Fibroblast of lung (primary cell): ENCODE data around the gene ACSF2. TPM values are rescaled to one million over a fixed set of nuclear protein-coding genes. Genes with fewer than 3 reads are reported as not detected.

ENCODE experiments used
- DNase-seq, 2 donors: peaks; one replicate each; pipeline versions ENCODE4 v3.0.0 to v3.0.0-alpha.2; 2010; ENCODE audit warnings: low read depth in 2 of 2
- H2AFZ ChIP-seq: 2 replicates; pipeline ENCODE4 v1.5.1; 2012; ENCODE audit warnings: low read length, control low read depth, inconsistent platforms
- H3K27ac ChIP-seq: 2 replicates; pipeline ENCODE4 v1.5.1; 2011; ENCODE audit warnings: low read length, control low read depth; ENCODE audit not compliant: insufficient read depth
- H3K27me3 ChIP-seq: 2 replicates; pipeline ENCODE4 v1.5.1; 2011; ENCODE audit warnings: mild to moderate bottlenecking, low read length; ENCODE audit not compliant: control insufficient read depth, insufficient read depth
- H3K36me3 ChIP-seq: 2 replicates; pipeline ENCODE4 v1.5.1; 2011; ENCODE audit warnings: low read length; ENCODE audit not compliant: control insufficient read depth, insufficient read depth
- H3K4me1 ChIP-seq: 2 replicates; pipeline ENCODE4 v1.5.1; 2011; ENCODE audit warnings: low read length; ENCODE audit not compliant: control insufficient read depth, insufficient read depth; ENCODE audit errors: extremely low read depth
- H3K4me2 ChIP-seq: 2 replicates; pipeline ENCODE4 v1.5.1; 2011; ENCODE audit warnings: low read length, control low read depth; ENCODE audit not compliant: insufficient read depth; ENCODE audit errors: extremely low read depth
- H3K4me3 ChIP-seq, 4 experiments: fragments of 200-600 bp in 1 of 4; sonication (generic) in 1 of 4; replicated peaks in 1 of 4; 2 replicates each; pipeline ENCODE4 v1.5.1; 2011 to 2016; ENCODE audit warnings: low read length in 4 of 4, low read depth in 3 of 4, mild to moderate bottlenecking in 3 of 4, control low read depth in 2 of 4, inconsistent platforms in 1 of 4, mixed read lengths in 1 of 4; ENCODE audit not compliant: insufficient read depth in 1 of 4; ENCODE audit errors: control extremely low read depth in 1 of 4
- H3K79me2 ChIP-seq: 2 replicates; pipeline ENCODE4 v1.5.1; 2012; ENCODE audit warnings: mild to moderate bottlenecking, low read length, inconsistent platforms; ENCODE audit not compliant: control insufficient read depth, insufficient read depth
- H3K9ac ChIP-seq: 2 replicates; pipeline ENCODE4 v1.5.1; 2011; ENCODE audit warnings: mild to moderate bottlenecking, low read length, control low read depth; ENCODE audit not compliant: insufficient read depth
- H3K9me3 ChIP-seq: 2 replicates; pipeline ENCODE4 v1.5.1; 2012; ENCODE audit warnings: low read depth, low read length; ENCODE audit not compliant: control insufficient read depth, insufficient read depth
- H4K20me1 ChIP-seq: 2 replicates; pipeline ENCODE4 v1.5.1; 2011; ENCODE audit warnings: low read length; ENCODE audit not compliant: control insufficient read depth, insufficient read depth; ENCODE audit errors: extremely low read depth
- CTCF ChIP-seq, 2 donors: IDR thresholded peaks in 1 of 2; conservative IDR thresholded peaks in 1 of 2; 1 replicate in 1 of 2; 2 replicates in 1 of 2; pipeline ENCODE4 v1.5.1; 2011 to 2012; ENCODE audit warnings: low read length in 2 of 2, control low read depth in 1 of 2, inconsistent platforms in 1 of 2, low read depth in 1 of 2, mild to moderate bottlenecking in 1 of 2
- EZH2 ChIP-seq: IDR thresholded peaks from 2 replicates; pipeline ENCODE4 v1.5.1; 2012; ENCODE audit warnings: low read length, control low read depth, mild to moderate bottlenecking; ENCODE audit errors: missing control alignments
- polyA plus RNA-seq, 2 donors: library from polyadenylated mRNA; depleted of rRNA in 1 of 2; stranded (reverse) in 1 of 2; unstranded in 1 of 2; fragments of >200 nt; gene quantifications; 2 replicates each; pipeline ENCODE4 v1.2.1, GENCODE V29; 2011 to 2012; ENCODE audit warnings: missing spikeins in 1 of 2
- total RNA-seq: library from RNA; depleted of rRNA; stranded (reverse); fragments of >200 nt; gene quantifications from 2 replicates; pipeline ENCODE4 v1.2.1, GENCODE V29; 2014

The ACSF2 gene
- total and polyA plus RNA-seq, 2 donors (not counting 1 experiment from before 2014, with no cell fraction given) = 16.5 to 23.6 TPM

GRCh38 chr17:50406578-50406977 is 19.4 kb upstream of the ACSF2 start:
- H3K36me3 ChIP-seq = no peaks in the 10 kb centered on the region
- TF ChIP-seq EZH2 = no peak
- no peak for TF ChIP-seq CTCF (conservative IDR thresholded peaks at IDR 0.05 in 1 of 2, IDR thresholded peaks at IDR 0.05 in 1 of 2; ENCODE audit: low read depth in 1 of 2, low read length in 2 of 2)
- no peak overlapping the region for H3K27ac ChIP-seq
- H3K79me2 ChIP-seq = no peaks in the 10 kb centered on the region
- H4K20me1 ChIP-seq = no peaks in the 10 kb centered on the region
- no peak for DNase-seq
- no peak overlapping the region for H3K4me3 ChIP-seq
- H3K4me2 ChIP-seq = no peak overlapping the region
- H2AFZ ChIP-seq = no peak overlapping the region
- no peak overlapping the region for H3K9ac ChIP-seq
- peaks cover 3% of the 10 kb centered on the region for H3K27me3 ChIP-seq
- no peaks in the 10 kb centered on the region for H3K9me3 ChIP-seq
- no peaks in the 10 kb centered on the region for H3K4me1 ChIP-seq

GRCh38 chr17:50407921-50408320 is 18.1 kb upstream of the ACSF2 start:
- no peaks in the 10 kb centered on the region for H3K9me3 ChIP-seq

GRCh38 chr17:50412188-50412732 is 13.8 kb upstream of the ACSF2 start:
- no peak for DNase-seq
- Histone ChIP-seq H3K27me3 (no peaks in the 10 kb centered on the region), H3K36me3 (no peaks in the 10 kb centered on the region), H3K27ac (no peak overlapping the region), H4K20me1 (no peaks in the 10 kb centered on the region), H2AFZ (no peak overlapping the region), H3K4me2 (no peak overlapping the region), H3K4me1 (no peaks in the 10 kb centered on the region), H3K9me3 (no peaks in the 10 kb centered on the region), H3K79me2 (no peaks in the 10 kb centered on the region), H3K9ac (no peak overlapping the region), H3K4me3 (no peak overlapping the region)
- TF ChIP-seq CTCF (conservative IDR thresholded peaks at IDR 0.05 in 1 of 2, IDR thresholded peaks at IDR 0.05 in 1 of 2; ENCODE audit: low read depth in 1 of 2, low read length in 2 of 2) (no peak), EZH2 (no peak)

More at GRCh38 chr17:50407921-50408320, 18.1 kb upstream of the ACSF2 start:
- H3K27ac ChIP-seq = no peak overlapping the region
- H3K27me3 ChIP-seq = peaks cover 3% of the 10 kb centered on the region
- TF ChIP-seq EZH2 (no peak), CTCF (conservative IDR thresholded peaks at IDR 0.05 in 1 of 2, IDR thresholded peaks at IDR 0.05 in 1 of 2; ENCODE audit: low read depth in 1 of 2, low read length in 2 of 2) (no peak)
- H3K9ac ChIP-seq = no peak overlapping the region
- H2AFZ ChIP-seq = no peak overlapping the region
- H3K36me3 ChIP-seq = no peaks in the 10 kb centered on the region
- no peaks in the 10 kb centered on the region for H3K4me1 ChIP-seq
- H3K79me2 ChIP-seq = no peaks in the 10 kb centered on the region
- H4K20me1 ChIP-seq = no peaks in the 10 kb centered on the region
- no peak overlapping the region for H3K4me3 ChIP-seq
- no peak overlapping the region for H3K4me2 ChIP-seq
- no peak for DNase-seq
